ENCODE data around the gene MARF1. TPM values are rescaled to one million over a fixed set of nuclear protein-coding genes. Genes with fewer than 3 reads are reported as not detected.

The MARF1 gene
- total and polyA plus RNA-seq, 2 of the 8 experiments (the other 6 are each of a cell fraction or from before 2014, with no cell fraction given), result 5.6 to 31.4 TPM

- TF ChIP-seq CHD7 (IDR thresholded peaks at IDR 0.05; ENCODE audit: insufficient replicate concordance, low read length), result no peak
- TF ChIP-seq CREB1 (IDR thresholded peaks at IDR 0.05), result no peak
- TF ChIP-seq SIRT6 (IDR thresholded peaks at IDR 0.05; ENCODE audit: low read length), result no peak
- no peak for TF ChIP-seq SRF (IDR thresholded peaks at IDR 0.05; ENCODE audit: low read depth, low read length)
- no peak for TF ChIP-seq BACH1 (IDR thresholded peaks at IDR 0.05; ENCODE audit: low read length)
- no peak for TF ChIP-seq E2F6 (IDR thresholded peaks at IDR 0.05)
- no peak for TF ChIP-seq HDAC6 (IDR thresholded peaks at IDR 0.05; ENCODE audit: low read depth, low read length)
These were observed 9.5 kb upstream of the MARF1 start (continued) for GRCh38 chr16:15652293-15653001.

Data from H1 (cell line).